VCaP (cell line): Measurements from ENCODE around the gene MPP1.

Experiments used
- H3K27ac ChIP-seq: fragments of 450-650 bp; 2 replicates; pipeline ENCODE4 v1.5.1; 2017
- TF ChIP-seq, protein P1 (sequence below): fragments of 450-650 bp; conservative IDR thresholded peaks from 2 replicates; pipeline ENCODE4 v1.5.1; 2017; ENCODE audit warnings: mild to moderate bottlenecking, moderate library complexity

Gene MPP1

DNA sequence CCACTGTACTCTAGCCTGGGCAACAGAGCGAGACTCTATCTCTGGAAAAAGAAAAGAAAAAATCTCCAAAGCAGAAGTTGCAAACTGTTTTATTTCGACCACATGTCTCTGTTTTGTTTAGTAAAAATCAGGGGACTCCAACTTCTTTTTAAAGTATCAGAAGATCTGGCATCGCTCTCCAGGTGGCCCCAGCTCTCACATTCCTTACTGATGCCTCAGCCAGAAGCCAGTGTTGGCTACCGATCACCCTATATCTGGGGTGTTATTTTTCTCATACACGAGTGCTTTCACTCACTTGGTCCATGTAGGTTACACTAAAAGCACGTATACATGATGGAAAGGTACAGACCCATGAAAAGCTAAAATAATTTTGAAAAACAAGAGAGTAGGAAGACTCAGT, 8.3 kb downstream of the MPP1 start:
- TF ChIP-seq, protein P1, sequence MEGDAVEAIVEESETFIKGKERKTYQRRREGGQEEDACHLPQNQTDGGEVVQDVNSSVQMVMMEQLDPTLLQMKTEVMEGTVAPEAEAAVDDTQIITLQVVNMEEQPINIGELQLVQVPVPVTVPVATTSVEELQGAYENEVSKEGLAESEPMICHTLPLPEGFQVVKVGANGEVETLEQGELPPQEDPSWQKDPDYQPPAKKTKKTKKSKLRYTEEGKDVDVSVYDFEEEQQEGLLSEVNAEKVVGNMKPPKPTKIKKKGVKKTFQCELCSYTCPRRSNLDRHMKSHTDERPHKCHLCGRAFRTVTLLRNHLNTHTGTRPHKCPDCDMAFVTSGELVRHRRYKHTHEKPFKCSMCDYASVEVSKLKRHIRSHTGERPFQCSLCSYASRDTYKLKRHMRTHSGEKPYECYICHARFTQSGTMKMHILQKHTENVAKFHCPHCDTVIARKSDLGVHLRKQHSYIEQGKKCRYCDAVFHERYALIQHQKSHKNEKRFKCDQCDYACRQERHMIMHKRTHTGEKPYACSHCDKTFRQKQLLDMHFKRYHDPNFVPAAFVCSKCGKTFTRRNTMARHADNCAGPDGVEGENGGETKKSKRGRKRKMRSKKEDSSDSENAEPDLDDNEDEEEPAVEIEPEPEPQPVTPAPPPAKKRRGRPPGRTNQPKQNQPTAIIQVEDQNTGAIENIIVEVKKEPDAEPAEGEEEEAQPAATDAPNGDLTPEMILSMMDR = no peak
- no peak overlapping the region; the same call in 1 of the 2 replicates for H3K27ac ChIP-seq

DNA sequence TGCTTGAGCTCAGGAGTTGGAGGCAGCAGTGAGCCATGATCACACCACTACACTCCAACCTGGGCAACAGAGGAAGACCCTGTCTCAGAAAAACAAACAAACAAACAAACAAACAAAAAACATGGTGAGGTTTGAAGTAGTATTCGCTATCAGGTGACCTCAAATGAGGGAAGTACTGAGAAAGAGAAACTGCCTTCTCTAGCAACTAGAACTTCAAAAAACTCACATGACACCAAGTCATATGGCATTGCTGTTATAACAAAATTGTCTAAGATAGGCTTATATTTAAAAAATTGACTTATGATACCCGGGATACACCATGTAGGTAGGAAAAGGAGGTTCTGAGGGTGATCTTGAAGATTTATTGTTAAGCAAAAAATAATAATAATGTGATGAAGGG, 10.3 kb downstream of the MPP1 start:
- TF ChIP-seq, protein P1 = no peak
- no peak overlapping the region for H3K27ac ChIP-seq

DNA sequence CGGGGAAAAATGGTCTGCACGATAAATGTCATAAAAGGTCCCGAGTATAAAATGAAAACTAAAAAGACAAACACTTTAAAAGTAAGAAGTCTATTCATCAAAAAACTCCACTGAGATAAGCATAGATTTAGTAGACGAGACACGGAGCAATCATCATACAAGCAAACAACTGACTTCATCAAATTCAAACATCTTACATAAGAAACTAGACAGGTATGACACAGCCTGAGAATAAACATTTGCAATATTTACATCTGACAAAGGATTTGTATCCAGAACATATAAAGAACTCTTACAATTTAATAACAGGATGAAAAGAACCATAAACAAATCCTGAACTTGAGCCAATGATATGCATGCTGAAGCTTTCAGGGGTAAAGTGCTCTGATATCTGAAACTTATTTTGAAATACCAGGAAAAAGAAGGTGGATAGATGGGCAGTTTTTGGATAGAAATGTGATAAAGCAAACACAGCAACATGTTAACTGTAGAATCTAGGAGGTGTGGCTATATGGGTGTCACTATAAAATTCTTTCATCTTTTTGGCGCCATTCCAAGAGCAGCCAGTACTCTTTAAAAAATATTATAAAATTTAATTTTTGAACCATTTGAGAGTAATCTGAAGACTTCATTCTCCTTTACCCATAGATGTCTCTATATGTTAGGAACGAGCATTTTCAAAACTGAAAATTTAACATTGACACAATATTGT, 12.0 kb downstream of the MPP1 start:
- TF ChIP-seq, protein P1 = no peak
- H3K27ac ChIP-seq = peak overlapping the region; percentile 5; the same call in 1 of the 2 replicates

DNA sequence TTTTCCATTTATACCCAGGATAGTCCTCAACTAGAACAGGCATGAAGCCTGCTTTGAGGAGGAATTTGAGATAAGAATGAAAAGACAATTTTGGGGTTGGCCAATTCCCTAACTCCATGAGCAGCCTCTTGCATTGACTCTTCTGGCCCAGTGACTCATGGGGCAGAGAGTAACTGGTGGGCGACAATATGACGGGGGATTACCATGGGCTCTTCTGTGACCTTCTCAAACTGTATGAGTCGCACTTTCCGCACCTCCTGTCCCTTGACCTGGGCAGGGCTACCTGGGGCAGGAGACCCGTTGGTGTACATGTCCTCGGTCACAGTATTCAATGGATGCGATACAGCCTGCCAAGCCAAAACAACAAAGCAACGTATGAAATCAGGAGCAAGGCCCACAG, 13.3 kb downstream of the MPP1 start:
- TF ChIP-seq, protein P1 = no peak
- no peak overlapping the region for H3K27ac ChIP-seq

DNA sequence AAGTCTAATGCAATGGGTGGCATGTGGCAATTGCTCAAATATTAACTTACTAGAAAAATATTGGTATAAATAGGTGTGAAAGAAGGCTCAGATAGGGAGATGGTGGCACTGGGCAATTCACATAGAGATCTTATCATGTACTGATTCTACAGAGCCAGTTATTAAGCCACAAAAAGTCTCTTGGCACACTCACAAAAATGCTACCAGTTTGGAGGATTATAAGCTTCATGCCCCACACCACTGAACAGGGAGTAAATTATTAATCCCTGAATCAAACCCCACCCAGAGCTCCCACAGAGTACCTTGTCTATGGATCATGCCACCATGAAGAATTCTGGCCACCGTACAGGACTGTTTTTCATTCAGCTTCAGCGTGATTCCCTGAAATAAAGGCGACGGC, 13.8 kb downstream of the MPP1 start:
- H3K27ac ChIP-seq = no peak overlapping the region
- TF ChIP-seq, protein P1 = no peak

DNA sequence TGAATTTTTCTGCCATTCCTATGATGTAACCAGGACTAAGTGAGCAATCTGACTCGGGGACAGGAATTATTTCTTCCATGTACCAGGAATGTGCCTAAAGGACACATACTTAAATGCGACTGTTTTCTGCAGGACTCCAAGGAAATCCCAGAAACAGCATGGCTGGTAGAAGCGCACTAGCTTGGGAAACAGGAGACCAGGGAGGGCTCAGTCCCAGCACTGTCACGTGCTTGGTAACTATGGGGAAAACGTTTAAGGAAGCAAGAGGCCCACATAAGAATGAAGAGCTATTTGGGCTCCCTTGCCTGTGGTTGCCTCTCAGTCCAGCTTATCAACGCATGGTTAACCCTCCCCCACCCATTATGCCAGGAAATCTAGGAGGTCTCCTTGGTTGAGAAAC, 19.6 kb downstream of the MPP1 start:
- no peak overlapping the region for H3K27ac ChIP-seq
- TF ChIP-seq, protein P1 = no peak

DNA sequence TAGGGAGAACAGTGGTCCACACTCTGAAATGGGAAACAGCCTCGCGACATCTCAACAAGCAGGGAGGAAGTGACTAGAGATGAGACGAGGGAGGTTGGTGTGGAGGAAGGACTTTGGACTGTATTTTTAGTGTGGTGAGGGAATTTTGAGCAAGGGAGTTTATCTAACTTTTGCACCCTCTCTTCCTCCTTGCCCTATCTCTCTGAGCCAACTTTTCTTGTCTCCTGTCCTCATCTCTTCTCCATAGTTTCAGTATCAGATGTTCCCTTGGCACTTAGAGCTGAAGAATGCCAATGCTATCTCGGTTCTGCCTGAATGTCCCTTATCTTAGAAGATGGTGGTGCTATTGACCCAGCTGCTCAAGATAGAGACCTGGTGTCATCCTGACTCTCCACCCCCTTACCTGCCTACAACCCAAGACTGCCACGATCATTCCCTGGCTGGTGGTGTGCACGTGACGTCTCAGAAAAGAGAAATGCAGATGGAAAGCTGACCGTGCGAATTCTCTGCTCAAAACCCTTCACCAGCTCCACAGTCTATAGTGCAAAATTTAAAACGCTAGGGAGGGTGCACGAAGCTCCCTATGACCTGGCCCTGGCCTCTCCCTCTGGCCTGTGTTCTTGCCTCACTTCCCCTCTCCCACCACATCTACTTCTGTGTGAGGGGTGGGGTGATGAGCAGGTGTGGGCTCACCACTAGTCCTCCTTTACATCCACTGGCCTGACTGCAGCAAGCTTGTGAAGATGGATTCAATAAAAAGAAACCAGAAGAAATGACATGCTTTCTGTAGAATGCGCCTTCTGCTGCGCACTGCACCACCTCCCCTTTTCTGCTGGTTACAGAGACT, 20.9 kb downstream of the MPP1 start:
- H3K27ac ChIP-seq = no peak overlapping the region
- TF ChIP-seq, protein P1 = no peak
